IMR-90 (cell line): Measurements from ENCODE around the gene GCNT3. TPM values are rescaled to one million over a fixed set of nuclear protein-coding genes. Genes with fewer than 3 reads are reported as not detected.

Experiments
- ATAC-seq: fragments of 200-7000 bp; cut with Tn5 transposase; 2 replicates; pipeline ENCODE4 v1.9.1; 2020; ENCODE audit warnings: low read depth, mild to moderate bottlenecking, moderate library complexity
- BruUV-seq: library from RNA; stranded (reverse); fragments of 400-500 nt; replicated peaks from 2 replicates; lab custom pipeline; 2021; lab: Mats Ljungman, UMichigan
- CTCF ChIA-PET: fragments of 300-600 bp; formaldehyde crosslinking; extraction: SDS; loops from one replicate; lab custom pipeline; 2021; ENCODE audit warnings: antibody characterized with exemption; lab: Yijun Ruan, JAX
- POLR2A ChIA-PET: fragments of 300-600 bp; sonication (Branson Sonifier 250); formaldehyde crosslinking; loops from one replicate; lab custom pipeline; 2022; ENCODE audit warnings: antibody characterized with exemption; ENCODE audit not compliant: unreplicated experiment; lab: Charles Lee
- DNase-seq: peaks from one replicate; pipeline ENCODE4 v3.0.0; 2013
- H2AFZ ChIP-seq: replicated peaks from 2 replicates; pipeline ENCODE3; 2013; ENCODE audit warnings: low read length, mild to moderate bottlenecking; ENCODE audit not compliant: poor library complexity
- H2AK5ac ChIP-seq: 2 replicates; pipeline ENCODE4 v1.6.1; 2013; ENCODE audit warnings: low read depth, low read length, inconsistent platforms
- H2AK9ac ChIP-seq: replicated peaks from 2 replicates; pipeline ENCODE3; 2013; ENCODE audit warnings: mild to moderate bottlenecking, low read depth, low read length, moderate library complexity; ENCODE audit not compliant: poor library complexity
- H2BK120ac ChIP-seq: 2 replicates; pipeline ENCODE4 v1.6.1; 2013; ENCODE audit warnings: low read depth, low read length, inconsistent platforms
- H2BK15ac ChIP-seq: 3 replicates; pipeline ENCODE4 v1.6.1; 2013; ENCODE audit warnings: low read depth, low read length, inconsistent platforms
- H2BK20ac ChIP-seq: 2 replicates; pipeline ENCODE4 v1.6.1; 2013; ENCODE audit warnings: low read depth, mild to moderate bottlenecking, inconsistent platforms, low read length, moderate library complexity
- H2BK5ac ChIP-seq: 2 replicates; pipeline ENCODE4 v1.6.1; 2013; ENCODE audit warnings: mild to moderate bottlenecking, low read depth, low read length, inconsistent platforms; ENCODE audit not compliant: poor library complexity, severe bottlenecking
- H3K14ac ChIP-seq: replicated peaks from 2 replicates; pipeline ENCODE4 v1.6.1; 2013; ENCODE audit warnings: low read depth, low read length, inconsistent platforms
- H3K18ac ChIP-seq: 2 replicates; pipeline ENCODE4 v1.6.1; 2013; ENCODE audit warnings: low read depth, low read length, control low read depth
- H3K23ac ChIP-seq: 2 replicates; pipeline ENCODE4 v1.6.1; 2013; ENCODE audit warnings: low read depth, low read length, inconsistent platforms
- H3K27ac ChIP-seq: 2 replicates; pipeline ENCODE4 v1.5.1; 2013; ENCODE audit warnings: mild to moderate bottlenecking, control low read depth, low read length; ENCODE audit not compliant: insufficient read depth
- H3K27me3 ChIP-seq: 2 replicates; pipeline ENCODE4 v1.6.1; 2013; ENCODE audit warnings: low read length; ENCODE audit not compliant: control insufficient read depth, insufficient read depth
- H3K36me3 ChIP-seq: 2 replicates; pipeline ENCODE4 v1.6.1; 2013; ENCODE audit warnings: low read length, mixed read lengths; ENCODE audit not compliant: control insufficient read depth, insufficient read depth
- H3K4ac ChIP-seq: 2 replicates; pipeline ENCODE4 v1.6.1; 2013; ENCODE audit warnings: low read depth, low read length, inconsistent platforms
- H3K4me1 ChIP-seq: 2 replicates; pipeline ENCODE4 v1.6.1; 2013; ENCODE audit warnings: low read length, mixed read lengths; ENCODE audit not compliant: control insufficient read depth, insufficient read depth
- H3K4me2 ChIP-seq: 2 replicates; pipeline ENCODE4 v1.6.1; 2013; ENCODE audit warnings: low read depth, mild to moderate bottlenecking, control low read depth, low read length, moderate library complexity
- H3K4me3 ChIP-seq: 2 replicates; pipeline ENCODE4 v1.5.1; 2013; ENCODE audit warnings: low read depth, mild to moderate bottlenecking, control low read depth, low read length, moderate library complexity; ENCODE audit not compliant: insufficient read depth
- H3K56ac ChIP-seq: 2 replicates; pipeline ENCODE4 v1.6.1; 2013; ENCODE audit warnings: low read length, inconsistent platforms; ENCODE audit not compliant: insufficient read depth; ENCODE audit errors: extremely low read depth
- H3K79me1 ChIP-seq, 2 experiments: 2 replicates each; pipeline ENCODE4 v1.6.1; 2013; ENCODE audit warnings: low read length in 2 of 2, inconsistent platforms in 1 of 2, low read depth in 1 of 2
- H3K9ac ChIP-seq: 2 replicates; pipeline ENCODE4 v1.6.1; 2013; ENCODE audit warnings: low read depth, low read length, control low read depth
- H3K9me1 ChIP-seq: 2 replicates; pipeline ENCODE4 v1.6.1; 2013; ENCODE audit warnings: low read length, inconsistent platforms; ENCODE audit not compliant: insufficient read depth
- H3K9me3 ChIP-seq: 2 replicates; pipeline ENCODE4 v1.6.1; 2013; ENCODE audit warnings: low read length; ENCODE audit not compliant: control insufficient read depth, insufficient read depth
- H4K20me1 ChIP-seq: 2 replicates; pipeline ENCODE4 v1.6.1; 2013; ENCODE audit warnings: low read length, inconsistent platforms; ENCODE audit not compliant: insufficient read depth
- H4K5ac ChIP-seq: 2 replicates; pipeline ENCODE4 v1.6.1; 2013; ENCODE audit warnings: mild to moderate bottlenecking, low read depth, low read length, control low read depth
- H4K8ac ChIP-seq, 2 experiments: 2 replicates each; pipeline ENCODE4 v1.6.1; 2013; ENCODE audit warnings: low read depth in 2 of 2, low read length in 2 of 2, control low read depth in 1 of 2, inconsistent platforms in 1 of 2
- H4K91ac ChIP-seq: 2 replicates; pipeline ENCODE4 v1.6.1; 2013; ENCODE audit warnings: low read depth, low read length, inconsistent platforms; ENCODE audit not compliant: insufficient read depth
- BHLHE40 ChIP-seq: fragments of 150-350 bp; IDR thresholded peaks from 2 replicates; pipeline ENCODE4 v1.6.1; 2016; ENCODE audit warnings: mild to moderate bottlenecking, low read depth, low read length
- CEBPB ChIP-seq: IDR thresholded peaks from 2 replicates; pipeline ENCODE4 v1.6.1; 2012; ENCODE audit warnings: low read depth, low read length, improper control_type of control experiment
- FOS ChIP-seq: fragments of 150-350 bp; IDR thresholded peaks from 2 replicates; pipeline ENCODE4 v1.6.1; 2016; ENCODE audit warnings: low read depth, low read length
- MAFK ChIP-seq: IDR thresholded peaks from 2 replicates; pipeline ENCODE4 v1.6.1; 2012; ENCODE audit warnings: low read depth, low read length, improper control_type of control experiment
- MAZ ChIP-seq: IDR thresholded peaks from 2 replicates; pipeline ENCODE4 v1.6.1; 2012; ENCODE audit warnings: low read depth, mild to moderate bottlenecking, low read length, improper control_type of control experiment, moderate library complexity, borderline replicate concordance
- MXI1 ChIP-seq: IDR thresholded peaks from 2 replicates; pipeline ENCODE4 v1.6.1; 2012; ENCODE audit warnings: low read depth, mild to moderate bottlenecking, low read length, moderate library complexity, borderline replicate concordance
- POLR2A ChIP-seq: IDR thresholded peaks from 2 replicates; pipeline ENCODE4 v1.6.1; 2012; ENCODE audit warnings: mild to moderate bottlenecking, low read depth, low read length
- RAD21 ChIP-seq: IDR thresholded peaks from 2 replicates; pipeline ENCODE4 v1.6.1; 2012; ENCODE audit warnings: low read length, improper control_type of control experiment
- RCOR1 ChIP-seq: IDR thresholded peaks from 2 replicates; pipeline ENCODE4 v1.6.1; 2012; ENCODE audit warnings: mild to moderate bottlenecking, low read length, improper control_type of control experiment; ENCODE audit not compliant: insufficient replicate concordance
- RFX5 ChIP-seq: IDR thresholded peaks from 2 replicates; pipeline ENCODE4 v1.8.0; 2012; ENCODE audit warnings: low read depth, mild to moderate bottlenecking, low read length, moderate library complexity
- SMC3 ChIP-seq: fragments of 150-350 bp; IDR thresholded peaks from 2 replicates; pipeline ENCODE4 v1.6.1; 2016; ENCODE audit warnings: low read depth, mild to moderate bottlenecking, antibody characterized with exemption, low read length, moderate library complexity
- WGBS, 2 experiments: methylation state at CpG; one replicate each; pipeline versions ENCODE4 v1.1.5 to v1.1.7; 2013; ENCODE audit warnings: missing lambda C conversion rate in 2 of 2; ENCODE audit not compliant: insufficient read length in 1 of 2; ENCODE audit errors: extremely low coverage in 2 of 2; 5-methylcytosine and 5-hydroxymethylcytosine counted together
- dilution Hi-C: fragments of 300-500 bp; cut with HindIII; formaldehyde crosslinking; loops from one replicate; pipeline ENCODE4 v1.14.3; 2018; ENCODE audit warnings: low sequenced_read_pairs; ENCODE audit not compliant: unreplicated experiment
- in situ Hi-C: fragments of 300-500 bp; cut with MboI; formaldehyde crosslinking; loops from 3 replicates; pipeline ENCODE4 v1.14.3; 2019; ENCODE audit warnings: low sequenced_read_pairs, inconsistent platforms, mixed read lengths
- intact Hi-C: fragments of 100-400 bp; cut with micrococcal nuclease; formaldehyde crosslinking; loops from 2 replicates; pipeline ENCODE4 v1.10.0; 2022
- polyA plus RNA-seq, 3 experiments: library from polyadenylated mRNA; depleted of rRNA; stranded (reverse); fragments of >200 nt; gene quantifications; 2 replicates each; pipeline ENCODE4 v1.2.3, GENCODE V29; 2012; ENCODE audit warnings: low replicate concordance in 1 of 3
- total RNA-seq: library from RNA; depleted of rRNA; stranded (reverse); fragments of >200 nt; gene quantifications from 2 replicates; pipeline ENCODE4 v1.2.3, GENCODE V29; 2012
- TF ChIP-seq, protein P1 (sequence below): fragments of 150-350 bp; IDR thresholded peaks from 2 replicates; pipeline ENCODE4 v1.6.1; 2016; ENCODE audit warnings: low read depth, mild to moderate bottlenecking, low read length, moderate library complexity, borderline replicate concordance
- TF ChIP-seq, protein P2 (sequence below): fragments of 150-350 bp; IDR thresholded peaks from 2 replicates; pipeline ENCODE4 v1.6.1; 2017; ENCODE audit warnings: mild to moderate bottlenecking, antibody characterized with exemption, low read length, low read depth
- TF ChIP-seq, protein P3 (sequence below): conservative IDR thresholded peaks from 2 replicates; pipeline ENCODE4 v1.5.1; 2012; ENCODE audit warnings: mild to moderate bottlenecking, low read depth, low read length, improper control_type of control experiment

The GCNT3 gene
- total and polyA plus RNA-seq, 2 of the 4 experiments (the other 2 are of a cell fraction) = not detected

DNA sequence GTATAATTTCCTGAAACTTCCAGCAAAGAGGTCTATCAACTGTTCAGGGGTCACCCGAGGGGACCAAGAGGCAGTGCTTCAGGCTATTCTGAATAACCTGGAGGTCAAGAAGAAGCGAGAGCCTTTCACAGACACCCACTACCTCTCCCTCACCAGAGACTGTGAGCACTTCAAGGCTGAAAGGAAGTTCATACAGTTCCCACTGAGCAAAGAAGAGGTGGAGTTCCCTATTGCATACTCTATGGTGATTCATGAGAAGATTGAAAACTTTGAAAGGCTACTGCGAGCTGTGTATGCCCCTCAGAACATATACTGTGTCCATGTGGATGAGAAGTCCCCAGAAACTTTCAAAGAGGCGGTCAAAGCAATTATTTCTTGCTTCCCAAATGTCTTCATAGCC is 6.8 kb downstream of the GCNT3 start:
- TF ChIP-seq POLR2A (no peak), BHLHE40 (no peak), RCOR1 (no peak), RFX5 (no peak), FOS (no peak), MAFK (no peak), MAZ (no peak), MXI1 (no peak), SMC3 (no peak), CEBPB (no peak), RAD21 (no peak)
- TF ChIP-seq, protein P1, sequence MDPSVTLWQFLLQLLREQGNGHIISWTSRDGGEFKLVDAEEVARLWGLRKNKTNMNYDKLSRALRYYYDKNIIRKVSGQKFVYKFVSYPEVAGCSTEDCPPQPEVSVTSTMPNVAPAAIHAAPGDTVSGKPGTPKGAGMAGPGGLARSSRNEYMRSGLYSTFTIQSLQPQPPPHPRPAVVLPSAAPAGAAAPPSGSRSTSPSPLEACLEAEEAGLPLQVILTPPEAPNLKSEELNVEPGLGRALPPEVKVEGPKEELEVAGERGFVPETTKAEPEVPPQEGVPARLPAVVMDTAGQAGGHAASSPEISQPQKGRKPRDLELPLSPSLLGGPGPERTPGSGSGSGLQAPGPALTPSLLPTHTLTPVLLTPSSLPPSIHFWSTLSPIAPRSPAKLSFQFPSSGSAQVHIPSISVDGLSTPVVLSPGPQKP = no peak
- TF ChIP-seq, protein P2, sequence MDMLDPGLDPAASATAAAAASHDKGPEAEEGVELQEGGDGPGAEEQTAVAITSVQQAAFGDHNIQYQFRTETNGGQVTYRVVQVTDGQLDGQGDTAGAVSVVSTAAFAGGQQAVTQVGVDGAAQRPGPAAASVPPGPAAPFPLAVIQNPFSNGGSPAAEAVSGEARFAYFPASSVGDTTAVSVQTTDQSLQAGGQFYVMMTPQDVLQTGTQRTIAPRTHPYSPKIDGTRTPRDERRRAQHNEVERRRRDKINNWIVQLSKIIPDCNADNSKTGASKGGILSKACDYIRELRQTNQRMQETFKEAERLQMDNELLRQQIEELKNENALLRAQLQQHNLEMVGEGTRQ = no peak
- TF ChIP-seq, protein P3, sequence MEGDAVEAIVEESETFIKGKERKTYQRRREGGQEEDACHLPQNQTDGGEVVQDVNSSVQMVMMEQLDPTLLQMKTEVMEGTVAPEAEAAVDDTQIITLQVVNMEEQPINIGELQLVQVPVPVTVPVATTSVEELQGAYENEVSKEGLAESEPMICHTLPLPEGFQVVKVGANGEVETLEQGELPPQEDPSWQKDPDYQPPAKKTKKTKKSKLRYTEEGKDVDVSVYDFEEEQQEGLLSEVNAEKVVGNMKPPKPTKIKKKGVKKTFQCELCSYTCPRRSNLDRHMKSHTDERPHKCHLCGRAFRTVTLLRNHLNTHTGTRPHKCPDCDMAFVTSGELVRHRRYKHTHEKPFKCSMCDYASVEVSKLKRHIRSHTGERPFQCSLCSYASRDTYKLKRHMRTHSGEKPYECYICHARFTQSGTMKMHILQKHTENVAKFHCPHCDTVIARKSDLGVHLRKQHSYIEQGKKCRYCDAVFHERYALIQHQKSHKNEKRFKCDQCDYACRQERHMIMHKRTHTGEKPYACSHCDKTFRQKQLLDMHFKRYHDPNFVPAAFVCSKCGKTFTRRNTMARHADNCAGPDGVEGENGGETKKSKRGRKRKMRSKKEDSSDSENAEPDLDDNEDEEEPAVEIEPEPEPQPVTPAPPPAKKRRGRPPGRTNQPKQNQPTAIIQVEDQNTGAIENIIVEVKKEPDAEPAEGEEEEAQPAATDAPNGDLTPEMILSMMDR = no peak

More for the DNA sequence above, 6.8 kb downstream of the GCNT3 start:
- Histone ChIP-seq H3K18ac (no peak overlapping the region), H3K56ac (no peak overlapping the region), H2AK5ac (no peak overlapping the region), H3K14ac (no peak overlapping the region), H2BK5ac (no peak overlapping the region), H4K20me1 (no peaks in the 10 kb centered on the region), H2BK20ac (no peak overlapping the region), H4K91ac (no peak overlapping the region), H3K4me2 (no peak overlapping the region), H3K79me1 (no peaks in the 10 kb centered on the region), H4K5ac (no peak overlapping the region), H2BK15ac (no peak overlapping the region), H3K9ac (no peak overlapping the region), H3K9me1 (no peaks in the 10 kb centered on the region), H3K27ac (no peak overlapping the region), H3K36me3 (no peaks in the 10 kb centered on the region), H2AFZ (no peak overlapping the region), H3K27me3 (peaks cover 17% of the 10 kb centered on the region), H3K4me3 (no peak overlapping the region), H3K23ac (no peak overlapping the region), H3K9me3 (no peaks in the 10 kb centered on the region), H2AK9ac (no peak overlapping the region), H4K8ac (no peak overlapping the region), H2BK120ac (no peak overlapping the region), H3K4ac (no peak overlapping the region), H3K4me1 (no peaks in the 10 kb centered on the region)
- WGBS, 2 experiments = no CpG with 5 or more reads among the region's 4 CpGs
- ChIA-PET CTCF (no interaction called here), POLR2A (no interaction called here)
- in situ Hi-C loops (no loop called here), intact Hi-C loops (no loop called here), dilution Hi-C loops (no loop called here)
- no TSS peak for BruUV-seq
- ATAC-seq = no peak
- no peak for DNase-seq
